HFF-Myc (cell line): ENCODE results near the gene DUSP11.
"Not testable (repeated sequence)": the region's sequence is repeated elsewhere in the genome, so short reads cannot be mapped to it uniquely, and the experiment has no call there.

Experiments
- DNase-seq: peaks from one replicate; pipeline ENCODE4 v3.0.0-alpha.2; 2011; ENCODE audit warnings: low read depth; ENCODE audit errors: extremely low read depth
- H3K4me3 ChIP-seq: replicated peaks from 2 replicates; pipeline ENCODE4 v1.5.1; 2011; ENCODE audit warnings: low read depth, mild to moderate bottlenecking, control low read depth, low read length
- CTCF ChIP-seq: IDR thresholded peaks from 2 replicates; pipeline ENCODE4 v1.5.1; 2012; ENCODE audit warnings: mild to moderate bottlenecking, low read depth, low read length, control low read depth; ENCODE audit errors: missing control alignments

Gene DUSP11

GRCh38 chr2:73759285-73759764 lies 20.6 kb downstream of the DUSP11 start:
- TF ChIP-seq CTCF: no peak
- no peak overlapping the region for H3K4me3 ChIP-seq
- DNase-seq: no peak

GRCh38 chr2:73754332-73754731 lies 25.6 kb downstream of the DUSP11 start:
- not testable (repeated sequence) for DNase-seq, H3K4me3 ChIP-seq

DNA sequence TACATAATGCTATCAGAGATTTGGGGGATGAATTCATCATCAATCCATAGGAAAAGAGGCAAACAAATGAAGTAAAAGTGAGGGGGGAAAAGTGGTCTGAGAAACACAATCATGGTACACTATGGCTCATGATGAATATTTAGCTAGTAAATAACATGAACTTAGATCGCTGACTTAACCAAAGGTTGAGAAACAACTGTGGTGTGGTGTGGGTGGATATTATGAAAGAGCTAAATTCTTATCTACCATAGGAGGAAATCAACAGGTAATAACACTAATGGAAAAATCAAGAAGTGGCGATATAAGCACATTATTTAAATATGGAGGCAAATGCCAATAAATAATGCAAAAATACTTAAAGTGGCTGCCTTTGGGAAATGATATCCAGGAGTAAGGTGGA lies 30.6 kb downstream of the DUSP11 start:
- no peak for DNase-seq
- no peak for TF ChIP-seq CTCF
- no peak overlapping the region for H3K4me3 ChIP-seq

DNA sequence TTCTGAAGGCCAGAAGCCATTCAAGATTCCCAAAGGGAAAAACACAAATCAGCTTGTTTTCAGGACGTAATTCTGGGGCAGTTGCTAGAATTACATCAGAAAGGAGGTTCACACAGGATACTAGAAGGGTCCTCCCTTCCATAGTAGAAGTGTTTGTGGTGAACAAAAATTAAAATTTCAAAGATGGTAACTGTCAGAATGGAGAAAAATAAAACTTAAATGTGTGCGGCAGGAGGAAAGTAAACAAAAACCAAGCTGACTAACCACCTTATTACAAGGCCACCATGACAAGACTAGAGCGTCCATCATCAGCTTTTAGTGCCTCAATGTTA lies 33.1 kb downstream of the DUSP11 start:
- H3K4me3 ChIP-seq: no peak overlapping the region
- DNase-seq: no peak

GRCh38 chr2:73746015-73746876 lies 33.7 kb downstream of the DUSP11 start:
- TF ChIP-seq CTCF: no peak
- no peak for DNase-seq

More for the DNA sequence above, 33.1 kb downstream of the DUSP11 start:
- no peak for TF ChIP-seq CTCF

GRCh38 chr2:73740767-73741166 lies 39.1 kb downstream of the DUSP11 start:
- TF ChIP-seq CTCF: no peak
- no peak overlapping the region for H3K4me3 ChIP-seq
- no peak for DNase-seq

More at GRCh38 chr2:73746015-73746876, 33.7 kb downstream of the DUSP11 start:
- no peak overlapping the region for H3K4me3 ChIP-seq

DNA sequence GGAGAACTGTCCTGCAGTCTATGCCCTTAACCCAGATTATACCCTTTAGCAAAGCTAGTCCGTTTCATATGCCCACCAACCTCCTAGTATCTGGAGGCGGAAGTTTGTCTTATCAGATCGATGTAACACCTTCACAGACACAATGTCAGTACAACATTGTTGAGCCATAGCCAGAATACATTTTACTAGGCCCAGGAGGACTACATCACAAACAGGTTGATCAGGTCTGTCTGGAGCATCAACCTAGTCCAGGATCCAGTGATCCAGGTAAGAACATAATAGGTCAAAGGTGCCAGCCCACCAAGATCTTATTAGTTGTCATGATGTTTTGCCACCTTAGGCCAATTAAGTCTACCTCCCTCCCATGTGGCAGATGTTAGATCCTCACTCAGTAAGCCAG lies 40.8 kb downstream of the DUSP11 start:
- H3K4me3 ChIP-seq: no peak overlapping the region
- TF ChIP-seq CTCF: no peak
- no peak for DNase-seq
